Keratinocyte (primary cell): Measurements from ENCODE around the gene DET1.

Experiments
- EZH2 ChIP-seq: IDR thresholded peaks from one replicate; pipeline ENCODE4 v1.6.1; 2012; ENCODE audit warnings: inconsistent platforms, mild to moderate bottlenecking, low read length, moderate library complexity
- TF ChIP-seq, protein P1 (sequence below), 3 experiments: IDR thresholded peaks in 1 of 3; conservative IDR thresholded peaks in 1 of 3; optimal IDR thresholded peaks in 1 of 3; 2 replicates in 2 of 3; 3 replicates in 1 of 3; pipeline versions ENCODE3 to v1.5.1; 2011; ENCODE audit warnings: low read length in 3 of 3, mild to moderate bottlenecking in 3 of 3, moderate library complexity in 2 of 3, control low read depth in 1 of 3, inconsistent platforms in 1 of 3; ENCODE audit not compliant: insufficient read depth in 2 of 3; ENCODE audit errors: extremely low read depth in 1 of 3

DNA sequence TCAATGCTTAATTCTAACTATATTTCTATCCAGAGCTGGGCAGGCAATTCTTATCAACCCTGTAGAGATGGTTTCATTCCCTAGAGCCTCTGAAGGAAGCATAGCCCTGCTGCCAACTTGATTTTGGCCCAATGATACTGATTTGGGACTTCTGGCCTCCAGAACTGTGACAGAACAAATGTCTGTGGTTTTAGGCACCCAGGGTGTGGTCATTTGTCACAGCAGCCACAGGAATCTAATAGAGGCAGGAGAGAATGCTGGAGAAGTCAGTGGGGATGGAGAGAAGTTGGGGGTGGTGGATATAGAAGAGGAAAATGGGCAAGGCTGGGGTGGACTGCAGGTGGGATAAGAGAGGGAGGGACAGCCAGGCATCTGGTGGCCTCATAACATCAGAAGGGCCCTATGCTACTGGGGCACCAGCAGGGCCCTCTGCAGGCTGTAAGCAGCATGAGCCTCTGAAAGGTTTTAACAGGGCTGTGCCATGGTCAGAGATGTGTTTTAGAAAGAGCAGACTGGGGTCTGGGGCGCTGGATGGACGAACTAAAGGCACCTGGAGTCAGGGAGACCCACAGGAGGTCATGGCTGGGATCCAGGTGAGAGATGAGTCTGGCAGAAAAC lies 59.2 kb downstream of the DET1 start:
- TF ChIP-seq, protein P1, sequence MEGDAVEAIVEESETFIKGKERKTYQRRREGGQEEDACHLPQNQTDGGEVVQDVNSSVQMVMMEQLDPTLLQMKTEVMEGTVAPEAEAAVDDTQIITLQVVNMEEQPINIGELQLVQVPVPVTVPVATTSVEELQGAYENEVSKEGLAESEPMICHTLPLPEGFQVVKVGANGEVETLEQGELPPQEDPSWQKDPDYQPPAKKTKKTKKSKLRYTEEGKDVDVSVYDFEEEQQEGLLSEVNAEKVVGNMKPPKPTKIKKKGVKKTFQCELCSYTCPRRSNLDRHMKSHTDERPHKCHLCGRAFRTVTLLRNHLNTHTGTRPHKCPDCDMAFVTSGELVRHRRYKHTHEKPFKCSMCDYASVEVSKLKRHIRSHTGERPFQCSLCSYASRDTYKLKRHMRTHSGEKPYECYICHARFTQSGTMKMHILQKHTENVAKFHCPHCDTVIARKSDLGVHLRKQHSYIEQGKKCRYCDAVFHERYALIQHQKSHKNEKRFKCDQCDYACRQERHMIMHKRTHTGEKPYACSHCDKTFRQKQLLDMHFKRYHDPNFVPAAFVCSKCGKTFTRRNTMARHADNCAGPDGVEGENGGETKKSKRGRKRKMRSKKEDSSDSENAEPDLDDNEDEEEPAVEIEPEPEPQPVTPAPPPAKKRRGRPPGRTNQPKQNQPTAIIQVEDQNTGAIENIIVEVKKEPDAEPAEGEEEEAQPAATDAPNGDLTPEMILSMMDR (optimal IDR thresholded peaks at IDR 0.05 in 1 of 3, IDR thresholded peaks at IDR 0.05 in 1 of 3, conservative IDR thresholded peaks at IDR 0.05 in 1 of 3; ENCODE audit: extremely low read depth in 1 of 3, insufficient read depth in 2 of 3, low read length in 3 of 3) = peak in 1 of 3 experiments; percentile 20
- TF ChIP-seq EZH2 = no peak
